GOT3 (cell line): ENCODE data around the gene SLAMF6.

Experiments used
- DNase-seq: peaks from one replicate; lab custom pipeline; 2025; ENCODE audit warnings: mixed read lengths; lab: John Stamatoyannopoulos, UW

The SLAMF6 gene

GRCh38 chr1:160467576-160467975 lies 55.5 kb downstream of the SLAMF6 start:
- no peak for DNase-seq

DNA sequence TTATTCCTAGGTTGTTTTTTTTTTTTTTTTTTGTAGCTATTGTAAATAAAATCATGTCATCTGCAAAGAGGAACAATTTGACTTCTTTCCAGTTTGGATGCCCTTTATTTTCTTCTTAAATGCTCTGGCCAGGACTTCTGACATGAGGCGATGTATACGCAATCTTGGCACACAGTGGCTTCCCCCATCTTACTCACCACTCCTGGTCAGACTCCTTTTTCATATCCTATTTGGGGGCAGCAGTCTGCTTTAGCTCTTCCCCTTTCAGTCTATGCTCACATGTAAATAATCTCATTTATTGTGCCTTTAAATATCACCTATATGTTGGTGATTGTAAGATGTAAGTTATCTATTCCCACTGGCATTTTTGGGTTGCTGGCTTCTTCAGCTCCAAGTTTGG lies 56.1 kb downstream of the SLAMF6 start:
- DNase-seq, result no peak

- DNase-seq, result no peak
Measured at GRCh38 chr1:160465123-160465522, 57.9 kb downstream of the SLAMF6 start.

GRCh38 chr1:160460683-160461287 lies 62.3 kb downstream of the SLAMF6 start:
- DNase-seq, result no peak

GRCh38 chr1:160460214-160460642 lies 62.8 kb downstream of the SLAMF6 start:
- no peak for DNase-seq

DNA sequence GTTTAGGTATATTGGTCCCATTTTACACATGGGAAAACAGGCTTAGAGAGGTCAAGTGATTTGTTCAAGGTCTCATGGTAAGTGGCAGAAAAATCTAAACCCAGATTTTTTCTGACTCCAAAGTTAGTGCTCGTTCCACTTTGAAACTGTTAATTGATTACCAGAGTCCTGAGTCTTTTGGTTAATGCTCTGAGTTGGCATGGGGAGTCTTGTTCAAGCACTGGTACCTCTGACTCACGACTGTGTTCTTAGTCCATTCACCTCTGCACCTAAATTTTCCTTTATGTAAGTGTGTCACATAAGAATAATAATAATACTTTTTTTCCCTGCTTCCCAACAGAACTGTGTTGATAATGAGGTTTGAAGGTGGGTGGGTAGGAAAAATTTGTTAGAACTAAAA lies 63.4 kb downstream of the SLAMF6 start:
- DNase-seq, result no peak

DNA sequence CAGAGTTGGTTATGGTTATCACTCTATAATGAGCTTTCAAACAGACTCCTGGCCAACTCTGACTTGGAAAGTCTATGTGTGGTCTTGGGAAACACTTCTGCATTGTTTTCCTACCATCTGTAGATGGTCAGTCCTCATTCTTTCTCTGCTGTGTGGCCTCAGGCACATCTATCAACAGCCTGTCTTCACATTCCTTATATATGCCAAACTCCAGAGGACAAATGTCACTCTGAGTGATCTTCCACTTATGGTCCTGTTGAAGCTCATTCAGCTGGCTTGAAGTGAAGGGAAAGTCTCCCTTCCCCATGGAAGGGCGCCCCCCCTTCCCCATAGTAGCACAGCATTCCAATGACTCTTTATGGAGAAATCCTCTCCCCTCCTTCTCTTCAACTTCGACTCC lies 64.0 kb downstream of the SLAMF6 start:
- no peak for DNase-seq

- no peak for DNase-seq
Measured at GRCh38 chr1:160455153-160455517, 67.9 kb downstream of the SLAMF6 start.

DNA sequence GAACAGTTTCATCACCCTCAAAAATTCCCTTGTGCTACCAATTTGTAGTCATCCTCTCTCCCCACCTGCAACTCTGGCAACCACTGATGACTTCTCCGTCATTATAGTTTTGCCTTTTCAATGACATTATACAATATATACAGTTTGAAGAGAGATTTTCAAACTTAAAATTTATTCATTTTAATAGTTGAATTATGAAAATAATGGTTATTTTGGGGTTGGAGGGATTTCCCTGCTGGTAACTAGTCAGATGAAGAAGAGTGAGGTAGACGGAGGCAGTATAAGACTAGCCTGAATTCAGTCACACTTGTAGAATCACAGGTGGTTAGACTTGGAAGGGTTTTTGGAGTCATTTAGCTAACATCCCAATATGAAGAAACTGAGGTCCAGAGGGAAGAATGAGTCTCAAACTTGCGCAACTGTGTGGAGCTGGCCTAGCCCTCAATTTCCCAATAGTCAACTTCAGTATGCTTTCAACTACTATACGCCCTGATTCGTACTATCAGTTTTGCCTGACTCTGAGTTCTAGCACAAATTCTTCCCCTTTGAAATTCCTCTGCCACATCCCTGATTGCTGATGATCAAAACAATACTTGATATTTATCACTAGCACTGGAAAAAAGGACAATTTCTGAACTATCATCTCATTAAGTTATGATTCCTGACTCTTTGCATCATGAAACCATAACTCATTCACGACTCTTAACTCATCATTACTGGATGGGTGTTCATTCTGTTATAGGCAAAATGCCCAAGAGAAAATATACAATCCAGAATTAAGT lies 68.5 kb downstream of the SLAMF6 start:
- DNase-seq, result no peak

DNA sequence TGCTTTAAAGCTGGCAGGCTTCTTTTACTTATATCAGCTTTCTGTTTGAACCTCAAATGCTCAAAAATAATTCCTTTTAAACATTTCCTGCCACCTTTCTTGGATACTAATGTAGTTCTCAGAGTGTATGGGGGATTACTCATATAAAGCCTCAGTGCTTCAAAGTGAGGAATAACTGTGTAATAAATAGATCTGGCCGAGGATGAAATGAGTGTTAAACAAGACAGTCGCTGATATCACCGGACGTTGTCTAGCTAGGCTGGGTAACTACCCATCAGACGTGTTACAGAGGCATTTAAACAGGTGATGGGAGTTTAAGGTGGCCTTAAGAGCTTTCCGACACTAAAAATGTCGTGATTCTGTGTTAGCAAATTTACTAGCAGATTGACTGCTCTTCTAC lies 69.6 kb downstream of the SLAMF6 start:
- no peak for DNase-seq

DNA sequence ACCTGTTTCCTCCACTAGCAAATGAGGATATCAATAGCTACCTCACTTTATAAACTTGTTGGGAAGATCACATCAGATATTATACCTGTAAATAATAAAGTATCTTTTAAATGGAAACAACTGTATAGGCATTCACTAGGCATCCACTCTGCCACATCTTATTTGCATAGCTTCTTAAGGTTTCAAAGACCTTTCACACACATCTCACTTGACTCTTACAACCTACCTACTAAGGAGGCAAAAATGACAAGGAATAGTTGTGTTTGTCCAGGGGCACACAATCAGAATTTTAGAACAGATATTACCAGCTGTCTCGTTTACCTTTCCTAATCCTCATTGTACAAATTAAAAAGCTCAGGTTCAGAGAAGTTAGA lies 71.2 kb downstream of the SLAMF6 start:
- DNase-seq, result no peak

GRCh38 chr1:160451119-160451858 lies 71.8 kb downstream of the SLAMF6 start:
- DNase-seq, result no peak

GRCh38 chr1:160449494-160449893 lies 73.6 kb downstream of the SLAMF6 start:
- no peak for DNase-seq

GRCh38 chr1:160446945-160447600 lies 76.0 kb downstream of the SLAMF6 start:
- no peak for DNase-seq

DNA sequence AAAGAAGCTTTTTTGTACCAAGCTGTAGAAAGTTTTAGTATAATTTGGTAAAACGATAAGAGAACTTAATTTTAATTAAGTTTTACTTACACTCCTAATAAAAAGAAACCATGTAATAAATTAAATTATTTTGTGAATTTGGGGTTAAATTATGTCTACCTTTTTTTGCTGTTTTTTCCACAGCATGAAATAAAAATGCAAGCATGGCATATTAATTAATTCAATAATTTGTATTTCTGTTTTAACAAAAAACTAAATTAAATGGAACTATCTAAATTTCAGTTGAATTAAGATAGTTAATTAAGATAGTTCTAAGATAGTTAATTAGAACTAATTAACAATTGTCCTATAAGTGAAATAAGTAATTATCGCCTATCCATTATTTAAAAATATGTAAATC lies 83.3 kb downstream of the SLAMF6 start:
- DNase-seq, result no peak

GRCh38 chr1:160438935-160439334 lies 84.1 kb downstream of the SLAMF6 start:
- no peak for DNase-seq

DNA sequence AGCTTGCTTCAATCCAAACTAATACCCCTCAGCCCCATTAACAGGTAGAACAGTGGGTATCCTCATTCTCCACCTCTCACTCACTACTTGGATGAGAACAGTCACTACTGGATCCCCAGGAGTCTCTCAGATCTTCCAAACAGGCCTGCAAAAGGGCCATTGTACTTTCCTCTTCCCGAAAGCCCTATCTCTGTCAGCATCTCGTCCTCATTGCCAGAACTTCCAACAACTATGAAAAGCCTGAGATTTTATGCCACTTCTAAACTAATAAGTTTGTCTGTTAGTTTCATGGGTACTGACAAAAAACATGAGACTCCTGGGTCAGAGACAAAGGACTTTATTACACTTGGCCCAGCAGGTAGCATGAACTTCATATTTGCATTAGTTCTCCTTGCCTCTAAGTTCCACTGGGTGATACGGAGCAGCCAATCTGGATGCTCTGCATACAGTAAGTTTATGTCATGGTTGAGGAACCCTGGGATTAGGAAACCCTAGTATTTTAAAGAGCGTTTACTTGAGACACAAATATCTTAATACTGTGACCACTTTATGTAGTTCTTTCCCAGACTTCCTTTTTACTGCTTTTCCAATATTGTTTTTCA lies 84.6 kb downstream of the SLAMF6 start:
- no peak for DNase-seq

DNA sequence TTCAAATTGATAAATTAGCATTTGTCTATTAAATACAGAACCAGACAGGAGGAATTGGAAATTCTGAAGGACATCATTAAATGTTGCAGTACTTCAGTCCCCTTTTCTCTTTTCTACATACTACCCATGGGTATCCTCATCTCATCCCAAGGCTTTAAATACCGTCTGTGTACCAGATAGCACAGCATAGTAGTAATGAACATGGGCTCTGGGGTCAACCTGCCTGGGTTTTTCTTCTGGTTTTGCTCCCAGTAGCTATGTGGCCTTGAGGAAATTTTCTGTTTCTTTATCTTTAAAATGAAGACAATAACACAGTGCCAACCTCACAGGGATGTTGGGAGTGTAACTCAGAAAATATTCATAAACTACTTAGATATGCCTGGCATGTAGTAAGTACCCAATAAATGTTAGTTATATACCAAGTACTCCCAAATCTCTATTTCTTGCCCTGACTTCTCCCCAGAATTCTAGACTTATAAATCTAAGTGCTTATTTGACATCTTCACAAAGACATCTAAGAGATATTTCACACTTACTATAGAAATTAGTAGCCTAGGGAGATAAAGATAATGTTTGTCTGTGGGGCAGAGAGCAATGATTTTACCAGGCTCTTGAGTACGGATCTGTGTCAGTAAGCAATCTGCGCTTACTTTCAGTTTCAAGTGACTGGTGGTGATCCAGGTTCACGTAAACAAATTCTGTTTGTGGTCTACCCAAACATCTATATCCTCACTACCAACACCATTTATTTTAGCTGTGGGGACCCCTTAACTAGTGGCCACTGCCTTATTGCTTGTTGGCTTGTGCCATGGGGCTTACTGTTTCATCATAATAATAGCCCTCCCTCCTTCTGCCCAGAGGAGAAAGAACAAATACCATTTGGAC lies 85.4 kb downstream of the SLAMF6 start:
- no peak for DNase-seq

- DNase-seq, result no peak
Measured at GRCh38 chr1:160436966-160437365, 86.1 kb downstream of the SLAMF6 start.
